ENCODE data around the gene MAPK14.

DNA sequence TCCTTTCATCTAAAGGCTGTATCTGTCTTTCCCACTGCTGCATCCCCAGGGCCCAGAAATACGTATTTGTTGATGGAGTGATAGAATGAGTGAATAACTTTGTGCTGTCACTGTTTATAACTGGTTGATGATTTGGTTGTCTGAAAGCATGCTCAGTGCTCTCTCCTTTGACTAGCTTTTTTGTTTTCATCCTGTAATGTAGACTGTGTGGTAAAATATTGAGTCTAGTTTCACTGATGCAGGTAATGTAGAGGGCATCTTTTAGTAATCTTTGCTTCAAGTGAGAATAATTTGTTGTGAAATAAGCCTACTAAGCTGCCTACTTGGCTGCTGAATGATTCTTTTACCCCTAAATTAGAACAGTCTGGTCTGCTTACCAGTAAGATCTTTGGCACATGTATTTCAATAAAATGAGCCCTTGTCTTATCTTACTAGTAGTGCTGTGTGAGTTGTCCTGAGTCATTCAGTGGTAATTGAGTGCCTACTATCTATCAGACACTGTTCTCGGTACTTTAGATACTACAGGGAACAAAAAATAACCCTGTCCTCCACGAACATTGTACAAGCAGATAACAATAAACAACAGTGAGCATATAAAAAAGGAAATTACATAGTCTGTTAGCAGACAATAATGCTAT, 39.9 kb downstream of the MAPK14 start:
- TF ChIP-seq, protein P1, sequence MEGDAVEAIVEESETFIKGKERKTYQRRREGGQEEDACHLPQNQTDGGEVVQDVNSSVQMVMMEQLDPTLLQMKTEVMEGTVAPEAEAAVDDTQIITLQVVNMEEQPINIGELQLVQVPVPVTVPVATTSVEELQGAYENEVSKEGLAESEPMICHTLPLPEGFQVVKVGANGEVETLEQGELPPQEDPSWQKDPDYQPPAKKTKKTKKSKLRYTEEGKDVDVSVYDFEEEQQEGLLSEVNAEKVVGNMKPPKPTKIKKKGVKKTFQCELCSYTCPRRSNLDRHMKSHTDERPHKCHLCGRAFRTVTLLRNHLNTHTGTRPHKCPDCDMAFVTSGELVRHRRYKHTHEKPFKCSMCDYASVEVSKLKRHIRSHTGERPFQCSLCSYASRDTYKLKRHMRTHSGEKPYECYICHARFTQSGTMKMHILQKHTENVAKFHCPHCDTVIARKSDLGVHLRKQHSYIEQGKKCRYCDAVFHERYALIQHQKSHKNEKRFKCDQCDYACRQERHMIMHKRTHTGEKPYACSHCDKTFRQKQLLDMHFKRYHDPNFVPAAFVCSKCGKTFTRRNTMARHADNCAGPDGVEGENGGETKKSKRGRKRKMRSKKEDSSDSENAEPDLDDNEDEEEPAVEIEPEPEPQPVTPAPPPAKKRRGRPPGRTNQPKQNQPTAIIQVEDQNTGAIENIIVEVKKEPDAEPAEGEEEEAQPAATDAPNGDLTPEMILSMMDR (IDR thresholded peaks at IDR 0.05; ENCODE audit: insufficient read depth, low read depth, low read length) = no peak
- no peak for TF ChIP-seq EZH2 (IDR thresholded peaks at IDR 0.05; ENCODE audit: insufficient read depth, low read length)
